Measurements from ENCODE around the gene SLC8A1. TPM values are rescaled to one million over a fixed set of nuclear protein-coding genes. Genes with fewer than 3 reads are reported as not detected.

The SLC8A1 gene
- total RNA-seq, 1 experiment from 2014 or later, result 1.6 TPM

- no TSS peak for BruUV-seq (replicated peaks)
- H3K9me3 Mint-ChIP-seq (ENCODE audit: unreplicated experiment), result no peaks in the 10 kb centered on the region
- CTCF ChIA-PET, result interaction anchor here (0.5 kb wide), 1 partner anchor 984 kb away, joined by 3 read pairs; no protein-coding TSS in a partner anchor
Observed at GRCh38 chr2:40353231-40353630, 98.7 kb downstream of the SLC8A1 start.

GRCh38 chr2:40352703-40353099, 99.2 kb downstream of the SLC8A1 start:
- no peak for DNase-seq (ENCODE audit: unreplicated experiment)
- POLR2A ChIA-PET, result interaction anchor here (1.2 kb wide), 1 partner anchor 12 kb away, joined by 3 read pairs; no protein-coding TSS in a partner anchor
- CTCF ChIA-PET, result interaction anchor here (0.5 to 0.6 kb wide), 2 partner anchors 83 to 984 kb away, joined by 3 to 4 read pairs; no protein-coding TSS in a partner anchor
- H3K9me3 Mint-ChIP-seq (ENCODE audit: unreplicated experiment), result no peaks in the 10 kb centered on the region
- no peaks in the 10 kb centered on the region for H3K27me3 Mint-ChIP-seq (ENCODE audit: insufficient read depth, unreplicated experiment)
- H3K4me3 Mint-ChIP-seq (ENCODE audit: unreplicated experiment), result no peak overlapping the region
- peaks cover 7% of the 10 kb centered on the region for H3K4me1 Mint-ChIP-seq (ENCODE audit: insufficient read depth, unreplicated experiment)
- intact Hi-C loops (cut with micrococcal nuclease), result no loop called here
- no TSS peak for BruUV-seq (replicated peaks)
- TF ChIP-seq, protein P1, sequence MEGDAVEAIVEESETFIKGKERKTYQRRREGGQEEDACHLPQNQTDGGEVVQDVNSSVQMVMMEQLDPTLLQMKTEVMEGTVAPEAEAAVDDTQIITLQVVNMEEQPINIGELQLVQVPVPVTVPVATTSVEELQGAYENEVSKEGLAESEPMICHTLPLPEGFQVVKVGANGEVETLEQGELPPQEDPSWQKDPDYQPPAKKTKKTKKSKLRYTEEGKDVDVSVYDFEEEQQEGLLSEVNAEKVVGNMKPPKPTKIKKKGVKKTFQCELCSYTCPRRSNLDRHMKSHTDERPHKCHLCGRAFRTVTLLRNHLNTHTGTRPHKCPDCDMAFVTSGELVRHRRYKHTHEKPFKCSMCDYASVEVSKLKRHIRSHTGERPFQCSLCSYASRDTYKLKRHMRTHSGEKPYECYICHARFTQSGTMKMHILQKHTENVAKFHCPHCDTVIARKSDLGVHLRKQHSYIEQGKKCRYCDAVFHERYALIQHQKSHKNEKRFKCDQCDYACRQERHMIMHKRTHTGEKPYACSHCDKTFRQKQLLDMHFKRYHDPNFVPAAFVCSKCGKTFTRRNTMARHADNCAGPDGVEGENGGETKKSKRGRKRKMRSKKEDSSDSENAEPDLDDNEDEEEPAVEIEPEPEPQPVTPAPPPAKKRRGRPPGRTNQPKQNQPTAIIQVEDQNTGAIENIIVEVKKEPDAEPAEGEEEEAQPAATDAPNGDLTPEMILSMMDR (IDR thresholded peaks at IDR 0.05; ENCODE audit: unreplicated experiment), result no peak
- H3K36me3 Mint-ChIP-seq (ENCODE audit: insufficient read depth, unreplicated experiment), result no peaks in the 10 kb centered on the region
- H3K27ac Mint-ChIP-seq (ENCODE audit: low read depth, unreplicated experiment), result no peak overlapping the region

More at GRCh38 chr2:40353231-40353630, 98.7 kb downstream of the SLC8A1 start:
- H3K36me3 Mint-ChIP-seq (ENCODE audit: insufficient read depth, unreplicated experiment), result no peaks in the 10 kb centered on the region
- H3K4me3 Mint-ChIP-seq (ENCODE audit: unreplicated experiment), result no peak overlapping the region
- intact Hi-C loops (cut with micrococcal nuclease), result no loop called here
- DNase-seq (ENCODE audit: unreplicated experiment), result no peak
- H3K4me1 Mint-ChIP-seq (ENCODE audit: insufficient read depth, unreplicated experiment), result peaks cover 7% of the 10 kb centered on the region
- TF ChIP-seq, protein P1 (IDR thresholded peaks at IDR 0.05; ENCODE audit: unreplicated experiment), result no peak
- H3K27me3 Mint-ChIP-seq (ENCODE audit: insufficient read depth, unreplicated experiment), result no peaks in the 10 kb centered on the region
- POLR2A ChIA-PET, result no interaction called here
- H3K27ac Mint-ChIP-seq (ENCODE audit: low read depth, unreplicated experiment), result no peak overlapping the region

DNA sequence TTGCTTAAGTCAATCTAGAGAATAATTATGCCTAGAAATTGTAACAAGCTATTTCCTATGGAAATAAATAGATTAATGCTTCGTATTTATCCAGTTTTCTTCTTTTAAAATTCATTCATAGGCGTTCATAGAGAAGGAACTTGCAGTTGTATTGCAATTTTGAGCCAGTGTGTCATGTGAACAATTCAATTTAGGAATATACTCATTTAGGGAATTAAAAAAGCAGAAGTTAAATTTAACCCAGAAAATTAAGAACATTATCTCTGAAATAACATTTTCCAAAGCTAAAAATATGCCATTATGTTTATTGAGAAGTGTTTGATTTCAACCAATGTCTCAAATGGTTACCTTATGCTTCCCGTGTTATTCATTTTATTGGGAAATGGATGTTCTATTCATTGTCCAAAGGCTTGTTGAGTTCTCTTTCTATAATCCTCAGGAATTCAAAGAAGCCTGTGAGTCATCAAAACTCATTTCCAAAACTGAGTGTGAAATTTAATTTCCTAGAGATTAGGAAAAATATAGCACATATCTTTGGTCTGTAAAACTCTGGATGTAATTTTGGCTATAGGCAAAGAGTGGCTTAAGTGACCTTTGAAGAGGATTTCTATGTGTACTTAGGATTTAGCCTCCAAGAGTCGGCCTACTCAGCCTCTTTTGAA, 99.7 kb downstream of the SLC8A1 start:
- Mint-ChIP-seq H3K4me3 (ENCODE audit: unreplicated experiment) (no peak overlapping the region), H3K27me3 (ENCODE audit: insufficient read depth, unreplicated experiment) (no peaks in the 10 kb centered on the region), H3K9me3 (ENCODE audit: unreplicated experiment) (no peaks in the 10 kb centered on the region), H3K36me3 (ENCODE audit: insufficient read depth, unreplicated experiment) (no peaks in the 10 kb centered on the region), H3K27ac (ENCODE audit: low read depth, unreplicated experiment) (no peak overlapping the region), H3K4me1 (ENCODE audit: insufficient read depth, unreplicated experiment) (peaks cover 7% of the 10 kb centered on the region)
- intact Hi-C loops (cut with micrococcal nuclease), result no loop called here
- DNase-seq (ENCODE audit: unreplicated experiment), result peak; percentile 42
- CTCF ChIA-PET, result interaction anchor here (0.5 to 1.0 kb wide), 5 partner anchors 83 to 1465 kb away, joined by 3 to 5 read pairs (median 3); no protein-coding TSS in a partner anchor
- POLR2A ChIA-PET, result interaction anchor here (0.7 to 1.2 kb wide), 2 partner anchors 12 to 51 kb away, joined by 3 read pairs; no protein-coding TSS in a partner anchor
- TF ChIP-seq, protein P1 (IDR thresholded peaks at IDR 0.05; ENCODE audit: unreplicated experiment), result no peak
- no TSS peak for BruUV-seq (replicated peaks)

GRCh38 chr2:40348665-40349064, 103.2 kb downstream of the SLC8A1 start:
- peaks cover 12% of the 10 kb centered on the region for H3K4me1 Mint-ChIP-seq (ENCODE audit: insufficient read depth, unreplicated experiment)
- DNase-seq (ENCODE audit: unreplicated experiment), result no peak
- intact Hi-C loops (cut with micrococcal nuclease), result no loop called here

More at GRCh38 chr2:40348665-40349064, 103.2 kb downstream of the SLC8A1 start:
- Mint-ChIP-seq H3K9me3 (ENCODE audit: unreplicated experiment) (no peaks in the 10 kb centered on the region), H3K27ac (ENCODE audit: low read depth, unreplicated experiment) (no peak overlapping the region), H3K27me3 (ENCODE audit: insufficient read depth, unreplicated experiment) (no peaks in the 10 kb centered on the region), H3K4me3 (ENCODE audit: unreplicated experiment) (no peak overlapping the region), H3K36me3 (ENCODE audit: insufficient read depth, unreplicated experiment) (no peaks in the 10 kb centered on the region)
- no TSS peak for BruUV-seq (replicated peaks)
- POLR2A ChIA-PET, result interaction anchor here (1.7 kb wide), 1 partner anchor 8 kb away, joined by 6 read pairs; no protein-coding TSS in a partner anchor
- CTCF ChIA-PET, result no interaction called here
- TF ChIP-seq, protein P1 (IDR thresholded peaks at IDR 0.05; ENCODE audit: unreplicated experiment), result no peak
